HEK293T (cell line): ENCODE results near the gene HAP1.

Experiments
- CTCF ChIA-PET: fragments of 350-600 bp; formaldehyde crosslinking; extraction: SDS; loops from one replicate; lab custom pipeline; 2021; ENCODE audit warnings: antibody characterized with exemption, inconsistent platforms; lab: Yijun Ruan, JAX
- POLR2A ChIA-PET: fragments of 350-600 bp; formaldehyde crosslinking; extraction: SDS; loops from one replicate; lab custom pipeline; 2020; ENCODE audit warnings: antibody characterized with exemption, inconsistent platforms; lab: Yijun Ruan, JAX
- DNase-seq: peaks from one replicate; pipeline ENCODE4 v3.0.0; 2012; ENCODE audit warnings: mixed read lengths; ENCODE audit errors: extremely low spot score
- ARNT ChIP-seq: fragments of 450-650 bp; IDR thresholded peaks from 2 replicates; pipeline ENCODE4 v1.6.1; 2017; ENCODE audit warnings: mild to moderate bottlenecking
- BHLHE40 ChIP-seq: fragments of 450-650 bp; IDR thresholded peaks from 2 replicates; pipeline ENCODE4 v1.6.1; 2016; ENCODE audit warnings: mild to moderate bottlenecking, moderate library complexity, borderline replicate concordance
- CTBP1 ChIP-seq: fragments of 450-650 bp; IDR thresholded peaks from 2 replicates; pipeline ENCODE4 v1.6.1; 2016; ENCODE audit warnings: borderline replicate concordance
- ELF4 ChIP-seq: fragments of 450-650 bp; IDR thresholded peaks from 2 replicates; pipeline ENCODE4 v1.6.1; 2017; ENCODE audit warnings: antibody characterized with exemption
- FOXA1 ChIP-seq: fragments of 450-650 bp; IDR thresholded peaks from 2 replicates; pipeline ENCODE4 v1.6.1; 2016; ENCODE audit warnings: mild to moderate bottlenecking
- FOXK2 ChIP-seq: fragments of 450-650 bp; IDR thresholded peaks from 2 replicates; pipeline ENCODE4 v1.6.1; 2016; ENCODE audit warnings: mild to moderate bottlenecking
- FOXM1 ChIP-seq: fragments of 450-650 bp; IDR thresholded peaks from 2 replicates; pipeline ENCODE4 v1.6.1; 2017; ENCODE audit warnings: mild to moderate bottlenecking, borderline replicate concordance
- HDGF ChIP-seq: fragments of 450-650 bp; IDR thresholded peaks from 2 replicates; pipeline ENCODE4 v1.6.1; 2017; ENCODE audit warnings: antibody characterized with exemption, borderline replicate concordance
- L3MBTL2 ChIP-seq: fragments of 450-650 bp; conservative IDR thresholded peaks from 2 replicates; pipeline ENCODE4 v1.6.1; 2016; ENCODE audit warnings: mild to moderate bottlenecking
- LEF1 ChIP-seq: fragments of 450-650 bp; IDR thresholded peaks from 2 replicates; pipeline ENCODE4 v1.6.1; 2017; ENCODE audit warnings: mild to moderate bottlenecking, borderline replicate concordance
- NFRKB ChIP-seq: fragments of 450-650 bp; IDR thresholded peaks from 2 replicates; pipeline ENCODE4 v1.6.1; 2016; ENCODE audit warnings: mild to moderate bottlenecking, moderate library complexity
- SP1 ChIP-seq: fragments of 450-650 bp; IDR thresholded peaks from 2 replicates; pipeline ENCODE4 v1.6.1; 2017
- SUZ12 ChIP-seq: fragments of 450-650 bp; IDR thresholded peaks from 2 replicates; pipeline ENCODE4 v1.6.1; 2016; ENCODE audit warnings: mild to moderate bottlenecking
- TARDBP ChIP-seq: fragments of 450-650 bp; IDR thresholded peaks from 2 replicates; pipeline ENCODE4 v1.6.1; 2016
- ZNF384 ChIP-seq: fragments of 450-650 bp; IDR thresholded peaks from 2 replicates; pipeline ENCODE4 v1.6.1; 2016
- TF ChIP-seq, protein P1 (sequence below): fragments of 450-650 bp; IDR thresholded peaks from 2 replicates; pipeline ENCODE4 v1.6.1; 2016

The HAP1 gene

DNA sequence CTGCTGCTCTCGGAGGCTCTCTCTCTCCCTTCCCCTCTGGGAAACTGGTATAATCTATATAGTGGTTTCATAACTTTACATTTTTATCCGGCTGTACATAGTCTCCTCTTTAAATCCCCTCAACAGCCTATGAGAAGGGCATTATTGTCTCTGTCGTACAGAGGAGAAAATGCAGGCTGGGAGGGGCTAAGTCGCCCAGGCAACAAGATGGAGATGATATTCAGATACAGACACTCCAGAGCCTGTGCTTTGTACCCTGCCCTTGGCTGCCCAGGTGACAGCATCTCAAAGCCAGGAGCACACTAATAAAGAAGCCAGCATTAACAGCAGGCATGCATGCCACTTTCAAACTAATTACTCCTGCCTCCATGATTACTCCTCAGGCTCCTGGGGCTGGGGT, 50.4 kb downstream of the HAP1 start:
- CTCF ChIA-PET: interaction anchor here (1.4 kb wide), 1 partner anchor 12 kb away, joined by 6 read pairs; no protein-coding TSS in a partner anchor
- POLR2A ChIA-PET: no interaction called here
- no peak for DNase-seq
- TF ChIP-seq FOXM1 (no peak), ARNT (no peak), NFRKB (no peak), L3MBTL2 (no peak), FOXA1 (no peak), FOXK2 (no peak), ZNF384 (no peak), BHLHE40 (no peak)

DNA sequence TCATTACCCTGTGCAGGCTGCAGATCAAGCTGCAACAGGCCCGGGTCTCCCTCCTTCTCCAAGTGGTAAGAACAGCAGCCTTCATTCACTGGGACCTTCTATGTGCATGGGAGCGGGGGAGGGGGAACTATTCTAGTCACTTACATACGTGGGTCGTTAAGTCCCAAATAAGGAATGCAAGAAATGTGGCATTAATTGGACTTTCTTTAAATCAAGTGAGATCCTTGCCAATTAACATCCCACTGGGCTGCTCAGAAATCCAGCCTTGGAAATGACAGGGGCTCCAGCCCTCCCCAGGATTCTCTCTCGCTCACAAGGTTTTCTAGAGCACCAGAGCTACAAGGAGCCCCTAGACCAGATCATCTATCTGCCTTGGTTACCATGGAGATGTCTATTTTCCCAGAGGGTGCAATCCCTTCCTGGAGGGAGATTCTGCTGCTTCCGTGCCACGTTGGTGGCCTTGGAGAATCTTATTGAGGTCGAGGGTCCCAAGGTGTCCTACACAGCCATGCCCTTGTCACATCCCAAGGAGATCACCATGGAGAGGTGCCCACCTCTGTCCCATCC, 50.9 kb downstream of the HAP1 start:
- no peak for DNase-seq
- TF ChIP-seq HDGF (no peak), L3MBTL2 (no peak), SUZ12 (no peak), BHLHE40 (no peak), LEF1 (no peak), TARDBP (no peak), ELF4 (no peak), ZNF384 (no peak), NFRKB (no peak), FOXK2 (no peak), FOXA1 (no peak), SP1 (no peak), ARNT (no peak), CTBP1 (no peak), FOXM1 (no peak)
- TF ChIP-seq, protein P1, sequence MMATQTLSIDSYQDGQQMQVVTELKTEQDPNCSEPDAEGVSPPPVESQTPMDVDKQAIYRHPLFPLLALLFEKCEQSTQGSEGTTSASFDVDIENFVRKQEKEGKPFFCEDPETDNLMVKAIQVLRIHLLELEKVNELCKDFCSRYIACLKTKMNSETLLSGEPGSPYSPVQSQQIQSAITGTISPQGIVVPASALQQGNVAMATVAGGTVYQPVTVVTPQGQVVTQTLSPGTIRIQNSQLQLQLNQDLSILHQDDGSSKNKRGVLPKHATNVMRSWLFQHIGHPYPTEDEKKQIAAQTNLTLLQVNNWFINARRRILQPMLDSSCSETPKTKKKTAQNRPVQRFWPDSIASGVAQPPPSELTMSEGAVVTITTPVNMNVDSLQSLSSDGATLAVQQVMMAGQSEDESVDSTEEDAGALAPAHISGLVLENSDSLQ: no peak
- CTCF ChIA-PET: interaction anchor here (1.0 to 1.4 kb wide), 2 partner anchors 12 to 18 kb away, joined by 4 to 6 read pairs; no protein-coding TSS in a partner anchor
- POLR2A ChIA-PET: interaction anchor here (0.5 kb wide), 1 partner anchor 160 kb away, joined by 3 read pairs; no protein-coding TSS in a partner anchor

DNA sequence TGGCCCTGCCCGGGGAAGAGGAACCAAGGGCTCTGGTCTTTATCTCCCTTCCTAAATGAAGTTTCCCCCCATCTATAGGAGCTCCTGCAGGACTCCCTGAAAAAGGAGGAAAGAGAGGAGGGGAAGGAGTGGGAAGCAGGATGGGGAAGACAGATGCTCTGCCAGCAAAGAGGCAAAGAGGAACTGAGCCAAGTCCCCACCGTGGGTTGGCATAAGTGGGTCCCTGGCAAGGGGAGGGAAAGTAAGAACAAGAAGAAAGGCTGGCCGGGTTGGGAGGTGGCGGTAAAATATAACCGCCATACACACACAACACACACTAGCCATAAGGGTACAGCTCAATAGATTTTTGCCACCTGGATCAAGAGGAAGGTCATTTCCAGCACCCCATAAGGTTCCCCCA, 51.8 kb downstream of the HAP1 start:
- TF ChIP-seq HDGF (no peak), LEF1 (no peak), ARNT (no peak), BHLHE40 (no peak), SP1 (no peak), FOXK2 (no peak), TARDBP (no peak), CTBP1 (no peak), FOXA1 (no peak), ELF4 (no peak), L3MBTL2 (no peak), SUZ12 (no peak), ZNF384 (no peak), NFRKB (no peak), FOXM1 (no peak)
- TF ChIP-seq, protein P1: no peak
- CTCF ChIA-PET: interaction anchor here (1.0 kb wide), 1 partner anchor 17 kb away, joined by 4 read pairs; no protein-coding TSS in a partner anchor
- DNase-seq: no peak
- POLR2A ChIA-PET: interaction anchor here (0.5 kb wide), 1 partner anchor 161 kb away, joined by 3 read pairs; no protein-coding TSS in a partner anchor

DNA sequence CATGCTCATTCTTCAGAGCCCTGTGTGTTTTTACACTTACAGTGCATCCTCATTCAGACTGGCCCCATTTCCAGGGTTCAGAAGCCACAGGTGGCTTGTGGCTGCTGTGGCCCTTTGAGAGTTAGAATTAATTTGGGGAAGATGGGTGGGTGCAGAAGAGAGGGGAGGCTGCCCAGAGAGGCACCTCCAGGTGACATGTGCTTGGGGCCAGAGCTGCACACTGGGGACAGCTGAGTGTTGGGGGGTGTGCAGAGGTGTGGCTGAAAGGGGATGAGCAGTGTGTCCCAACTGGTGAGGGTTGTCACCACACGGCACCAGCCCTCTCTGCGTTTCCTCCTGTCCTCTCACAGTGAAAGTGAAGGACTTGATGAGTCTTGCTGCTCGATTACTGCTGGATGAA, 52.7 kb downstream of the HAP1 start:
- ChIA-PET POLR2A (no interaction called here), CTCF (no interaction called here)
- DNase-seq: no peak
- TF ChIP-seq FOXA1 (no peak), CTBP1 (no peak), ARNT (no peak), SP1 (no peak), LEF1 (no peak), NFRKB (no peak), ZNF384 (no peak), SUZ12 (no peak), TARDBP (no peak), FOXK2 (no peak), HDGF (no peak), BHLHE40 (no peak)
- TF ChIP-seq, protein P1: no peak

DNA sequence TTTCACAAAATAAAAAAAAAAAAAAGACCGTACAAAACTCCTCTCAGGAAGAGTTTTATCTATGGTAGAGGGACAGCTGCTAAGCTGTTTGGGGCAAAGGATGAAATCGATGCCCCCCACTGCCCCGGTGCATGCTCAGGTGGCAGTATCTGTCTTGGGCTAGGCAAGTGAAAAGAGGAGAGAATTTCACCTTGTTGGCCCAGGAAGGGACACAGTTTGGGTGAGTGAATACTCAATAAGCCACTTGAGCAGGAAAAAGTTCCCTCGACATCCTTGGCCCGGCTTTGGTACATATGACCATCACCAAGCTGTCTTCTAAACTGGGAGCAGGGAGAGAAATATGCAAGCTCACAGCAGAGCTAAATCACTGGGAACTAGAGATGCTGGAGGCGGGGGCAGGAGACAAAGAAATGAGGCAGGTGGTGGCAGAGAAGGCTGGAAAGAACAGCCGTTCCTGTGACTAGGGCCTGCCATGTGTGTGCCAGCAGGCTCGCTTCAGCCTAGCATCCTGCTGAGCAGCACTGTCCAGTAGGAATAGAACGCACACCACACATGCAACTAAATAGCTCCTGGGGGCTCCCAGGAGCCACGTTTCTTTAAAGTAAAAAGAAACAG, 53.9 kb downstream of the HAP1 start:
- TF ChIP-seq ELF4 (no peak), LEF1 (no peak), SUZ12 (no peak), SP1 (no peak), ZNF384 (no peak), L3MBTL2 (no peak), CTBP1 (no peak), FOXA1 (no peak), FOXK2 (no peak), TARDBP (no peak), NFRKB (no peak)
- TF ChIP-seq, protein P1: no peak
- ChIA-PET CTCF (interaction anchor here (0.5 to 1.2 kb wide), 5 partner anchors 9 to 27 kb away, joined by 3 to 6 read pairs (median 4); no protein-coding TSS in a partner anchor), POLR2A (interaction anchor here (0.6 to 6.5 kb wide), 7 partner anchors 8 to 900 kb away, joined by 3 to 131 read pairs (median 4); partner anchors contain the start of genes EIF1 and ODAD4)
- no peak for DNase-seq
